BJ (cell line): ENCODE measurements around the gene VEZF1. TPM values are rescaled to one million over a fixed set of nuclear protein-coding genes. Genes with fewer than 3 reads are reported as not detected.

Experiments
- CTCF ChIA-PET: fragments of 350-600 bp; formaldehyde crosslinking; extraction: SDS; loops from one replicate; lab custom pipeline; 2021; ENCODE audit warnings: antibody characterized with exemption, inconsistent platforms; lab: Yijun Ruan, JAX
- POLR2A ChIA-PET: fragments of 300-600 bp; sonication (Branson Sonifier 250); formaldehyde crosslinking; extraction: SDS; loops from one replicate; lab custom pipeline; 2021; ENCODE audit warnings: antibody characterized with exemption; lab: Charles Lee
- DNase-seq: peaks from one replicate; pipeline ENCODE4 v3.0.0-alpha.2; 2011; ENCODE audit warnings: low read depth
- H3K27me3 ChIP-seq: 2 replicates; pipeline ENCODE4 v1.6.0; 2011; ENCODE audit warnings: low read length; ENCODE audit not compliant: control insufficient read depth, insufficient read depth
- H3K36me3 ChIP-seq: 2 replicates; pipeline ENCODE4 v1.5.1; 2011; ENCODE audit warnings: low read length; ENCODE audit not compliant: control insufficient read depth, insufficient read depth
- H3K4me3 ChIP-seq: 2 replicates; pipeline ENCODE4 v1.5.1; 2011; ENCODE audit warnings: low read depth, mild to moderate bottlenecking, control low read depth, low read length
- CTCF ChIP-seq: IDR thresholded peaks from 2 replicates; pipeline ENCODE4 v1.5.1; 2011; ENCODE audit warnings: low read depth, mild to moderate bottlenecking, control low read depth, inconsistent platforms, low read length, moderate library complexity; ENCODE audit not compliant: insufficient read depth
- polyA plus RNA-seq: library from polyadenylated mRNA; depleted of rRNA; stranded (reverse); fragments of >200 nt; gene quantifications from 2 replicates; pipeline ENCODE4 v1.2.3, GENCODE V29; 2011

VEZF1 gene
- polyA plus RNA-seq, 1 experiment = 27.3 TPM

GRCh38 chr17:57994436-57994835, 6.4 kb upstream of the VEZF1 start:
- ChIA-PET POLR2A (interaction anchor here (0.6 to 1.6 kb wide), 2 partner anchors 46 to 465 kb away, joined by 4 to 12 read pairs; no protein-coding TSS in a partner anchor), CTCF (interaction anchor here (0.6 to 11.4 kb wide), 14 partner anchors 9 to 177 kb away, joined by 3 to 371 read pairs (median 4); partner anchors contain the start of gene MRPS23)
- no peak overlapping the region for H3K4me3 ChIP-seq
- H3K27me3 ChIP-seq = no peaks in the 10 kb centered on the region
- no peak for DNase-seq
- 0 out of 2 replicates have a peak, but pooled peaks cover 2% of the 10 kb centered on the region for H3K36me3 ChIP-seq
- TF ChIP-seq CTCF = no peak

- Histone ChIP-seq H3K4me3 (no peak overlapping the region), H3K36me3 (0 out of 2 replicates have a peak, but pooled peaks cover 2% of the 10 kb centered on the region), H3K27me3 (no peaks in the 10 kb centered on the region)
- POLR2A ChIA-PET = interaction anchor here (0.6 to 1.6 kb wide), 4 partner anchors 12 to 124 kb away, joined by 3 to 7 read pairs (median 4); no protein-coding TSS in a partner anchor
- no peak for TF ChIP-seq CTCF
- DNase-seq = no peak
- CTCF ChIA-PET = interaction anchor here (0.7 to 11.4 kb wide), 11 partner anchors 8 to 176 kb away, joined by 3 to 371 read pairs (median 5); partner anchors contain the start of gene MRPS23
Observed at GRCh38 chr17:57993471-57994365, 5.7 kb upstream of the VEZF1 start.

GRCh38 chr17:57991537-57991936, 3.5 kb upstream of the VEZF1 start:
- POLR2A ChIA-PET = interaction anchor here (0.6 kb wide), 1 partner anchor 118 kb away, joined by 5 read pairs; no protein-coding TSS in a partner anchor
- TF ChIP-seq CTCF = no peak
- Histone ChIP-seq H3K4me3 (no peak overlapping the region), H3K27me3 (no peaks in the 10 kb centered on the region), H3K36me3 (no peaks in the 10 kb centered on the region)
- CTCF ChIA-PET = interaction anchor here (1.6 to 3.7 kb wide), 3 partner anchors 8 to 135 kb away, joined by 3 to 33 read pairs (median 21); no protein-coding TSS in a partner anchor
- no peak for DNase-seq

- ChIA-PET CTCF (interaction anchor here (0.8 to 3.7 kb wide), 11 partner anchors 8 to 138 kb away, joined by 3 to 33 read pairs (median 4); no protein-coding TSS in a partner anchor), POLR2A (interaction anchor here (0.5 kb wide), 1 partner anchor 46 kb away, joined by 11 read pairs; no protein-coding TSS in a partner anchor)
- Histone ChIP-seq H3K36me3 (no peaks in the 10 kb centered on the region), H3K27me3 (no peaks in the 10 kb centered on the region), H3K4me3 (no peak overlapping the region)
- no peak for DNase-seq
- TF ChIP-seq CTCF = no peak
Observed at GRCh38 chr17:57990037-57990436, 2.0 kb upstream of the VEZF1 start.
